Measurements from ENCODE around the gene TOR1AIP2.

GRCh38 chr1:179831852-179832699 lies 45.5 kb downstream of the TOR1AIP2 start:
- TF ChIP-seq CTCF (IDR thresholded peaks at IDR 0.05) (no peak), POLR2A (IDR thresholded peaks at IDR 0.05) (no peak)
